OCI-M1 (cell line): ENCODE results near the gene UFC1.
"Not testable (repeated sequence)": the region's sequence is repeated elsewhere in the genome, so short reads cannot be mapped to it uniquely, and the experiment has no call there.

ENCODE experiments used
- DNase-seq: peaks from one replicate; lab custom pipeline; 2025; lab: John Stamatoyannopoulos, UW

UFC1 gene

GRCh38 chr1:161153682-161154337 lies at the start of gene UFC1:
TSS of gene UFC1 (plus strand) at chr1:161153978. CDS start at chr1:161153998, 20 bp downstream.
- peak; percentile 95 for DNase-seq

DNA sequence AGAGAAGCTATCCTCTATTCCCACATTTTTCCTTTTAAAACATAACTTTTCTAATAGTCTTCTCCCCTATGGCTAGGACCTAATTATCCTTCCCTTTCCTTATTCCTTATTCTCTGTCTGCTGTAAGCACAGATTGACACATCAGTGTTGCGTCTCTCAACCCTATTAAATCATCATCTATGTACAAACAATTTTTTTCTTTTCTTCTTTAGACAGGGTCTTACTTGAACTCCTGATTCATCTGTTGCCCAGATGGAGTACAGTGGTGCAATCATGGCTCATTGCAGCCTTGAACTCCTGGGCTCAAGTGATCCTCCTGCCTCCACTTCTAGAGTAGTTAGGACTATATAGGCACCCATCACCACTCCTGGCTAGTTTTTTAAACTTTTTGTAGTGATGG lies 47.3 kb upstream of the UFC1 start:
- no peak for DNase-seq

- no peak for DNase-seq
These were observed 42.7 kb upstream of the UFC1 start for GRCh38 chr1:161111117-161111516.

DNA sequence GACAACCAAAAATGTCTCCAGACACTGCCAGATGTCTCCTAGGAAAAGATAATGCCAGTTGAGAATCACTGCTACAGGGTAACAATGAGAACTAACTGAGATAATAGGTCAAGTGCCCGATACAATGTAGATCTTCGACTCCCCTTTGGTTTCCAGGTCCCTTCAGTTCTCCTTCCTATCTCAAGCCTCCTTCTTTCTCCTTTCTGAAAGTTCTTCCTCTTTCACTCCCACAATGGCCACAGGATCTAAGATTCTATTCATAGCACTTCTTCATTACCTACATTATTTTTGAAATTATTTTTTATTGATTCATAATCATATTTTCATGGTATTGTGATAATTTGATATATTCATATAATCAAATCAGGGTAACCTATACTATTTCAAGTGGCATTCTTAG lies 42.3 kb upstream of the UFC1 start:
- peak; percentile 82 for DNase-seq

DNA sequence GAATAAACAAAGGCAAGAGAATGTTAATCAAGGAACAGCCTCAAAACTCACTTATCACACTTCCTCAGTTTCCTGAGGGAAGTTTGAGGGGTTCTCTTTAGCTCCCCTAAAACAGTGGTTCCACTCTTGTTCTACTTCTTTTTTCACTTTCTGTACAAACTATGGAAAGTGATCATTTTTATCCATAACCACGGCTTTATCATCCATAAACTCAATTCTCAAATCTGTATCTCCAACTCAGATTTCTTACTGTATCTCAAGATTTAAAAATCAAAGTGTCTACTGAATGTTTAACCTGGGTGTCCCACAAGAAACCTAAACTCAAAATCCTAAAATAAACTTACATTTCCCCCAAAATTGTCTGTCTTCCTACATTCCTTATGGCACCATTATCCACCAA lies 39.9 kb upstream of the UFC1 start:
- DNase-seq, result no peak

DNA sequence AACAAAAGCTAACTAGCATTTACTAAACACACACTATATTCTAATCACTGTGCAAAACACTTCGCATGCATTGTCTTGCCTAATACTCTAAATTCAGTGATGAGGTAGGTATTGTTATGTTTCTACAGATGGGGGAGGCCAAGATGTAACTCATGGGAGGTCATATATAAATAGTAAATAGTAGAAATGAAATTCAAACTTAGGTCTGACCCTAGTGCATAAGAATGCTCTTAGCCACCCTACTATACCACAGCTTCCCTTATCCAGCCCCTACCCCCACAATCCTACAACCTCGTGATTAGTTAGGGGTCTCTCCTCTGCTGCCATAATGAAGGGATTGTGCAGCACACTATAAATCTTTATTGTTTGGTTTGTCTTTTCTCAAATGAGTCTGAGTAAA lies 39.2 kb upstream of the UFC1 start:
- DNase-seq, result no peak

DNA sequence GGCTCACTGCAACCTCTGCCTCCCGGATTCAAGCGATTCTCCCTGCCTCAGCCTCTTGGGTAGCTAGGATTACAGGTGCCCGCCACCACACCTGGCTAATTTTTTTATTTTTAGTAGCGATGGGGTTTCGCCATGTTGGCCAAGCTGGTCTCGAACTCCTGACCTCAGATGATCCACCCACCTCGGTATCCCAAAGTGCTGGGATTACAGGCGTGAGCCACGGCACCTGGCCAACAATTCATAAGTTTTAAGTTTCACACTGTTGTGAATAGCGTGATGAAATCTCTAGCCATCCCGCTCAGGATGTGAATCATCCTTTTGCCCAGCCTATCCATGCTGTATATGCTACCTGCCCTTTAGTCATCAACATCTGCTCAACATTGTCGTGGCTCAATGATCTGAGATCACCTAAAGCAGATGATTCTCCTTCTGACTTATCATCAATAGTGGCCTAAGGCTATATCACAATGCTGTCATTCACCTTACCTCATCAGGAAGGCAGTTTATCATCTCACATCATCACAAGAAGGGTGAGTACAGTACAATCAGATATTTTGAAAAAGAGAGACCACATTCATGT lies 38.6 kb upstream of the UFC1 start:
- DNase-seq, result no peak

GRCh38 chr1:161115961-161116360 lies 37.8 kb upstream of the UFC1 start:
- not testable (repeated sequence) for DNase-seq

DNA sequence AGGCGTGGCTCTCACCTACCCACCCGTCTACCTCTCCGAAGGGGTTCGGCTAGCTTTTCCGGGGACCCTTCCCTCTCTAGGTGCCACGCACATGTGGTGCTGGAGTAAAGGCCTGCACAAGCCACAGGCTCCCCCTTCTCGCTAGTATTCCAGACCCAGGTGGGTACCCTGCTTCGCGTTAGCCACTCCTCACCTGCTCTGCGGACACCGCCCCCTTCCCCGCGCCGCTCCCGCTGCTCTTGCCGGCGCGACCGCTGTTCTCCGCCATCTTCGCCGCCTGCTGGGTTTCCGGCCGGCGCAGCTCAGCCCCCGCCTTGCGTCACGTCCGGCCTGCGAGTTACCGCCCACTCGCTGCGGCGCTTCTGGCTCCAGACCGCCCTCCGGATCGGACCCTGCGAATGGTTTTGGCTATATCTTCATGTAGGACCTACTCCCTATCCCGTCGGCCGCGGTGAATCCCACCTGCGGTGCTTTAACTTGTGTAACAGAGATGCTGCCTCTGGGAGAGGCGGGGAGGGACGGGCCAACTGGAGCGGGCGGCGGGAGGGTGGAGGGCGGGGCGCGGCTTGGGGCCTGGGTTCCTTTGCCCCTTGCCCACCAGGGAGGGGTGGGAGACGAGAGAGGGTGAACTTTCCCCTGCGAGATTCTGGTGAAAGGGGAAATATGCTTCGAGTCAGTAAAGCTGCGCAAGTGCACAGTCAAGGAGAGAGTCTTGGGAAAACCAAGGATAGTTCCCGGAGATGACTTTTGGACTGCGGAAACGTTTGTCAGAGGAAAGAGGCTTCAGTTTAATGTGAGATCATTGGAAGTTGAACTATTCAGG lies 35.8 kb upstream of the UFC1 start, which contains the start of the genes NIT1 and PFDN2:
Gene NIT1 (plus strand): TSS at position 347 of the 823 bp plus-strand sequence. CDS start 72 bp downstream, at position 419.
Gene PFDN2 (minus strand): TSS at position 279 of the 823 bp plus-strand sequence. CDS start 11 bp downstream, at position 268.
- peak; percentile 93 for DNase-seq

DNA sequence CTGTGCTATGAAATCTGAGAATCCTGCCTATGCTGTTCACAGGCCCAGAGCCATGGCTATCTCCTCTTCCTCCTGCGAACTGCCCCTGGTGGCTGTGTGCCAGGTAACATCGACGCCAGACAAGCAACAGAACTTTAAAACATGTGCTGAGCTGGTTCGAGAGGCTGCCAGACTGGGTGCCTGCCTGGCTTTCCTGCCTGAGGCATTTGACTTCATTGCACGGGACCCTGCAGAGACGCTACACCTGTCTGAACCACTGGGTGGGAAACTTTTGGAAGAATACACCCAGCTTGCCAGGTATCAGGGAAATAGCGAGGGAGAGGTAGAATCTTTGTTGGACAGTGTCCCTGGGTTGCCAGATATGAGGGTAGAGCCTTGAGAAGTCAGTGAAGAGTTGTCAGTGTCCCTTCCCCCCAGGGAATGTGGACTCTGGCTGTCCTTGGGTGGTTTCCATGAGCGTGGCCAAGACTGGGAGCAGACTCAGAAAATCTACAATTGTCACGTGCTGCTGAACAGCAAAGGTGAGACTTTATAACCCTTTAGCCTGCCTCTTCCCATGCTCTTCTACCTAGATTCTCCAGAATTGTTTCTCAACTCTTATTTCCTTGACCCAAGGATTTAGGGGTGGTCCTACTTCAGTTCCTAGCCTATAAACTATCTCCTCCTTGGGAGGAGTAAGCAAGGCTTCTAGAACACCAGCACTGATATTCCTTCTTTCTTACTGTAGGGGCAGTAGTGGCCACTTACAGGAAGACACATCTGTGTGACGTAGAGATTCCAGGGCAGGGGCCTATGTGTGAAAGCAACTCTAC lies 34.5 kb upstream of the UFC1 start:
- peak; percentile 79 for DNase-seq

DNA sequence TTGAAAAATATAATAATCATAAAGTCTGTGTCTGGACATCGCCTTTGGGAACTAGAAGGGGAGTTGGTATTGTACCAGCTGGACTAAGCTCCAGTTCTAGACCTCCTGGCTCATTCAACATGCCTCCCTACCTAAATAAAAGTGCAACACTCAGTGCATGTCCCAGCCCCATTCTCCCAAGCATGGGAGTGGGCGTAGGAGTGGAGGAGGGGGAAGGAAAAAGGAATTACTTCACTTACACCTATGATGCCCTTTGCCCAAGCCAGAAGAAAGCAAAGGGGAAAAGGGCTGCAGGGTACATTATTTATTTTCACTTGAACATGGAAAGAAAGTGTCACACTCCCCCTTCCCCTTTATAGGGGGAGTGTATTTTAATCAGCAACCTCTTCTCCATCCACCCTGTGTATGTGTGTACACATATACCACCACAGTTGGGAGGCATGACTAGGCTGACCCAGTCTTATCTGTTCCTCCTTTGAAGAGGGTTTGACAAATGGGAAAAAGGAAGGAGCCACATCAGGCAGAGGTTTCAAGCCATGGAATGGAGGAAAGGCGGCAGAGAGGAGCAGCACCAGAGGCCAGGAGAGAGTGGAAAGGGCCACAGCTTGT lies 32.6 kb upstream of the UFC1 start:
- peak; percentile 44 for DNase-seq

DNA sequence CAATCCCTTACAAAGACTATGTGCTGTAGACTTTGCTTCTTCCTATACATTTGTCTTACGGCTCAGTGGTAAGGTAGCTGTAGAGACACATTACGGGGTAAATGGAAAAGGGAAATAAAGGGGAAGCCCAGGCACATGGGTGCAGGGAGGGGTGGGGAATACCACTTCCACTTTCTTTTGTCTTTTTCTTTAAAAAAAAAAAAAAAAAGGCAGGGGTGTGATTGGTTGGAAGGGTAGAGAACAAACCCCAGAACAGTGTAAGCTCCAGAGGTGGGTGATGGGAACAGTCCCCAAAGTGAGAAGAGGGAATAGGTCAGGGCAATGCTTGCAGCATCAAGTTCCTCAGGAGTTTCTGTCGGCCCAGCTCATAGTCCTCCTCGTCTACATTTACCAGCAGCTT lies 31.9 kb upstream of the UFC1 start:
- peak; percentile 33 for DNase-seq

DNA sequence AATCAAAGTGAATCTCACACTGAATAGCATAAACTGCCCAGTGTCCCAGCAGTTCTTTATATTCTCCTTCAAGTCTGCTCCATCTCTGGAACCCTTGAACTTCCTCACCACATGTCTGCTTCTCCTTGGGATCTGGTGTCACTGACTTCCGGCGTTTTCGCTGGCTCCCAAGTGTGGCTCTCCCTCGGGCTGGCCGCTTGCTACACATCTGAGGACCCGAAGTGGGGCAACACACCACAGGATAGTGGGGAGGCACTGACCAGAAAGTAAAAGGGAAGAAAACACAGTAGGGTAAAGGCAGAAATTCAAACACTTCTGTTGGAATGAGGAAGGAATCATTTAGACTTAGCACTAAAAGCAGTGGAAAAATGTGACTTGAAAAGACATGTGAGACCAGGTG lies 30.8 kb upstream of the UFC1 start:
- no peak for DNase-seq

DNA sequence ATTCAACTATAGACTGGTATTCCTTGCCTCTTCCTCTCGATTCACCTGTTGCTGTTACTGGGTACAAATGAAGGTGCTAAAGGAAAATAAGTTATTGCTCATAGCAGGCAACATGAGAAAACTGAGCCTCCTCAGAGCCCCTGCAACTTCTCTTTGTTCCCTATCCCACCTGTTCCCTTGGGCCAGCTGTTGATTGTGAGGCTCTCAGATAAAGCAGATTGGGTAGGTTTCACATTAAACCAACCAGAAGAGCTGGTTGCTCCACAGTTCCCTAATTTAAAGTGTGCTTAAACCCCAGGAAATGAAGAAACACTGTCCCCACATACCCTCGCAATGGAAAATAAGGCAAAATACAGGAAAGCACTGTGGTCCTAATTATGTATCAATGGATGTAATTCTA lies 26.1 kb upstream of the UFC1 start:
- DNase-seq, result no peak

GRCh38 chr1:161128591-161129420 lies 25.0 kb upstream of the UFC1 start:
- no peak for DNase-seq

GRCh38 chr1:161130266-161130665 lies 23.5 kb upstream of the UFC1 start:
- DNase-seq, result no peak

GRCh38 chr1:161131523-161132409 lies 22.0 kb upstream of the UFC1 start:
- DNase-seq, result peak; percentile 64

GRCh38 chr1:161132410-161133219 lies 21.2 kb upstream of the UFC1 start, which contains the start of gene DEDD:
TSS of gene DEDD (minus strand) at chr1:161132667. CDS start at chr1:161124462, 8,205 bp downstream.
- peak; percentile 99 for DNase-seq
